22Rv1 (cell line): ENCODE results near the gene SLC5A2.

Experiments
- ZFX ChIP-seq: fragments of 450-650 bp; IDR thresholded peaks from 2 replicates; pipeline ENCODE4 v1.6.1; 2017; ENCODE audit warnings: antibody characterized with exemption, borderline replicate concordance
- TF ChIP-seq, protein P1 (sequence below): fragments of 450-650 bp; IDR thresholded peaks from 2 replicates; pipeline ENCODE4 v1.5.1; 2017; ENCODE audit warnings: mild to moderate bottlenecking

DNA sequence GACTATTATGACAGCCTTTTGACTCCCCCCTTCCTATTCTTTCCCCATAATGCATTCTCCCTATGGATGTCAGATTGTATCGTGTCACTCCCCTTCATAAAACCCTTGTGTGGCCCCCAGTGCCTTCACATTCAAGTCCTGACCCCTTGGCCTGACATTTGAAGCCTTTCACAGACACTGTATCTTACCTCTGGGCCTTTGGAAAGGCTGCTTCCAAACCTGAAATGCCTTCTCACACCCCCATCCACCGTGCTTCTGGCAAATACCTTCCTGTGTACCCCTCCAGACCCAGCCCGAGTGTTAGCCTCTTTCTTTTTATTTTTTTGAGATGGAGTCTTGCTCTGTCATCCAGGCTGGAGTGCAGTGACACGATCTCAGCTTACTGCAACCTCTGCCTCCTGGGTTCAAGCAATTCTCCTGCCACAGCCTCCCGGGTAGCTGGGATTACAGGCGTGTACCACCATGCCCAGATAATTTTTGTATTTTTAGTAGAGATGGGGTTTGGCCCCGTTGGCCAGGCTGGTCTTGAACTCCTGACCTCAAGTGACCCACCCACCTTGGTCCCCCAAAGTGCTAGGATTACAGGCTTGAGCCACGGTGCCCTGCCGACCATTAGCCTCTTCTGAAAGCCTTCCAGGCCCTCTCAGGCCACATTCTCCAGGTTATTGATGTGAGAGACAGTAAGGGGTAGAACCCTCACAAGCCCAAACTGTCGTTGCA is 21.6 kb upstream of the SLC5A2 start:
- TF ChIP-seq, protein P1, sequence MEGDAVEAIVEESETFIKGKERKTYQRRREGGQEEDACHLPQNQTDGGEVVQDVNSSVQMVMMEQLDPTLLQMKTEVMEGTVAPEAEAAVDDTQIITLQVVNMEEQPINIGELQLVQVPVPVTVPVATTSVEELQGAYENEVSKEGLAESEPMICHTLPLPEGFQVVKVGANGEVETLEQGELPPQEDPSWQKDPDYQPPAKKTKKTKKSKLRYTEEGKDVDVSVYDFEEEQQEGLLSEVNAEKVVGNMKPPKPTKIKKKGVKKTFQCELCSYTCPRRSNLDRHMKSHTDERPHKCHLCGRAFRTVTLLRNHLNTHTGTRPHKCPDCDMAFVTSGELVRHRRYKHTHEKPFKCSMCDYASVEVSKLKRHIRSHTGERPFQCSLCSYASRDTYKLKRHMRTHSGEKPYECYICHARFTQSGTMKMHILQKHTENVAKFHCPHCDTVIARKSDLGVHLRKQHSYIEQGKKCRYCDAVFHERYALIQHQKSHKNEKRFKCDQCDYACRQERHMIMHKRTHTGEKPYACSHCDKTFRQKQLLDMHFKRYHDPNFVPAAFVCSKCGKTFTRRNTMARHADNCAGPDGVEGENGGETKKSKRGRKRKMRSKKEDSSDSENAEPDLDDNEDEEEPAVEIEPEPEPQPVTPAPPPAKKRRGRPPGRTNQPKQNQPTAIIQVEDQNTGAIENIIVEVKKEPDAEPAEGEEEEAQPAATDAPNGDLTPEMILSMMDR, result no peak
- TF ChIP-seq ZFX, result no peak
